ENCODE results near the gene MOCS2. TPM values are rescaled to one million over a fixed set of nuclear protein-coding genes. Genes with fewer than 3 reads are reported as not detected.

Gene MOCS2
- total and polyA plus RNA-seq, 10 of the 15 experiments (the other 5 are each of a cell fraction or from before 2014, with no cell fraction given) = 11.0 to 27.4 (median 22.5) TPM

GRCh38 chr5:53109443-53110127 lies at the start of gene MOCS2 (continued):
- TF ChIP-seq BCL3 (IDR thresholded peaks at IDR 0.05; ENCODE audit: borderline replicate concordance, insufficient read depth, low read depth, low read length, poor library complexity, severe bottlenecking) = peak; percentile 34
- TF ChIP-seq RELA (IDR thresholded peaks at IDR 0.05; ENCODE audit: borderline replicate concordance, partially characterized antibody) = peak; percentile 6
- no peak for TF ChIP-seq CBX3 (IDR thresholded peaks at IDR 0.05; ENCODE audit: borderline replicate concordance, low read depth)
- no peak for TF ChIP-seq SMARCA5 (IDR thresholded peaks at IDR 0.05)
- TF ChIP-seq RCOR1 (conservative IDR thresholded peaks at IDR 0.05; ENCODE audit: low read depth, low read length) = no peak
- no peak for TF ChIP-seq SMAD1 (IDR thresholded peaks at IDR 0.05; ENCODE audit: low read depth, partially characterized antibody)
- TF ChIP-seq POLR2A (IDR thresholded peaks at IDR 0.05; ENCODE audit: low read depth, low read length) = peak; percentile 97
- TF ChIP-seq, protein P1, sequence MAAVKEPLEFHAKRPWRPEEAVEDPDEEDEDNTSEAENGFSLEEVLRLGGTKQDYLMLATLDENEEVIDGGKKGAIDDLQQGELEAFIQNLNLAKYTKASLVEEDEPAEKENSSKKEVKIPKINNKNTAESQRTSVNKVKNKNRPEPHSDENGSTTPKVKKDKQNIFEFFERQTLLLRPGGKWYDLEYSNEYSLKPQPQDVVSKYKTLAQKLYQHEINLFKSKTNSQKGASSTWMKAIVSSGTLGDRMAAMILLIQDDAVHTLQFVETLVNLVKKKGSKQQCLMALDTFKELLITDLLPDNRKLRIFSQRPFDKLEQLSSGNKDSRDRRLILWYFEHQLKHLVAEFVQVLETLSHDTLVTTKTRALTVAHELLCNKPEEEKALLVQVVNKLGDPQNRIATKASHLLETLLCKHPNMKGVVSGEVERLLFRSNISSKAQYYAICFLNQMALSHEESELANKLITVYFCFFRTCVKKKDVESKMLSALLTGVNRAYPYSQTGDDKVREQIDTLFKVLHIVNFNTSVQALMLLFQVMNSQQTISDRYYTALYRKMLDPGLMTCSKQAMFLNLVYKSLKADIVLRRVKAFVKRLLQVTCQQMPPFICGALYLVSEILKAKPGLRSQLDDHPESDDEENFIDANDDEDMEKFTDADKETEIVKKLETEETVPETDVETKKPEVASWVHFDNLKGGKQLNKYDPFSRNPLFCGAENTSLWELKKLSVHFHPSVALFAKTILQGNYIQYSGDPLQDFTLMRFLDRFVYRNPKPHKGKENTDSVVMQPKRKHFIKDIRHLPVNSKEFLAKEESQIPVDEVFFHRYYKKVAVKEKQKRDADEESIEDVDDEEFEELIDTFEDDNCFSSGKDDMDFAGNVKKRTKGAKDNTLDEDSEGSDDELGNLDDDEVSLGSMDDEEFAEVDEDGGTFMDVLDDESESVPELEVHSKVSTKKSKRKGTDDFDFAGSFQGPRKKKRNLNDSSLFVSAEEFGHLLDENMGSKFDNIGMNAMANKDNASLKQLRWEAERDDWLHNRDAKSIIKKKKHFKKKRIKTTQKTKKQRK (IDR thresholded peaks at IDR 0.05; ENCODE audit: low read depth, low read length) = no peak
- TF ChIP-seq CHD2 (IDR thresholded peaks at IDR 0.05; ENCODE audit: borderline replicate concordance, low read depth, low read length) = no peak
- no peak for TF ChIP-seq YBX1 (IDR thresholded peaks at IDR 0.05)
- TF ChIP-seq CHD4 (IDR thresholded peaks at IDR 0.05) = no peak
- TF ChIP-seq POU2F2 (IDR thresholded peaks at IDR 0.05; ENCODE audit: borderline replicate concordance, low read depth, low read length) = no peak
- TF ChIP-seq, protein P2, sequence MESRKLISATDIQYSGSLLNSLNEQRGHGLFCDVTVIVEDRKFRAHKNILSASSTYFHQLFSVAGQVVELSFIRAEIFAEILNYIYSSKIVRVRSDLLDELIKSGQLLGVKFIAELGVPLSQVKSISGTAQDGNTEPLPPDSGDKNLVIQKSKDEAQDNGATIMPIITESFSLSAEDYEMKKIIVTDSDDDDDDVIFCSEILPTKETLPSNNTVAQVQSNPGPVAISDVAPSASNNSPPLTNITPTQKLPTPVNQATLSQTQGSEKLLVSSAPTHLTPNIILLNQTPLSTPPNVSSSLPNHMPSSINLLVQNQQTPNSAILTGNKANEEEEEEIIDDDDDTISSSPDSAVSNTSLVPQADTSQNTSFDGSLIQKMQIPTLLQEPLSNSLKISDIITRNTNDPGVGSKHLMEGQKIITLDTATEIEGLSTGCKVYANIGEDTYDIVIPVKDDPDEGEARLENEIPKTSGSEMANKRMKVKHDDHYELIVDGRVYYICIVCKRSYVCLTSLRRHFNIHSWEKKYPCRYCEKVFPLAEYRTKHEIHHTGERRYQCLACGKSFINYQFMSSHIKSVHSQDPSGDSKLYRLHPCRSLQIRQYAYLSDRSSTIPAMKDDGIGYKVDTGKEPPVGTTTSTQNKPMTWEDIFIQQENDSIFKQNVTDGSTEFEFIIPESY (IDR thresholded peaks at IDR 0.05) = no peak
- no peak for TF ChIP-seq SRF (IDR thresholded peaks at IDR 0.05; ENCODE audit: low read depth in 2 of 2, low read length in 2 of 2)
- 0 out of 2 replicates have a peak, but pooled peaks have one; percentile 33 for TF ChIP-seq RB1 (IDR thresholded peaks at IDR 0.05; ENCODE audit: borderline replicate concordance)
- no peak for TF ChIP-seq ESRRA (IDR thresholded peaks at IDR 0.05; ENCODE audit: low read length)
- TF ChIP-seq, protein P3, sequence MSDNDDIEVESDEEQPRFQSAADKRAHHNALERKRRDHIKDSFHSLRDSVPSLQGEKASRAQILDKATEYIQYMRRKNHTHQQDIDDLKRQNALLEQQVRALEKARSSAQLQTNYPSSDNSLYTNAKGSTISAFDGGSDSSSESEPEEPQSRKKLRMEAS (IDR thresholded peaks at IDR 0.05; ENCODE audit: low read depth, low read length) = peak; percentile 54; the same call in 1 of the 2 replicates
- TF ChIP-seq, protein P4, sequence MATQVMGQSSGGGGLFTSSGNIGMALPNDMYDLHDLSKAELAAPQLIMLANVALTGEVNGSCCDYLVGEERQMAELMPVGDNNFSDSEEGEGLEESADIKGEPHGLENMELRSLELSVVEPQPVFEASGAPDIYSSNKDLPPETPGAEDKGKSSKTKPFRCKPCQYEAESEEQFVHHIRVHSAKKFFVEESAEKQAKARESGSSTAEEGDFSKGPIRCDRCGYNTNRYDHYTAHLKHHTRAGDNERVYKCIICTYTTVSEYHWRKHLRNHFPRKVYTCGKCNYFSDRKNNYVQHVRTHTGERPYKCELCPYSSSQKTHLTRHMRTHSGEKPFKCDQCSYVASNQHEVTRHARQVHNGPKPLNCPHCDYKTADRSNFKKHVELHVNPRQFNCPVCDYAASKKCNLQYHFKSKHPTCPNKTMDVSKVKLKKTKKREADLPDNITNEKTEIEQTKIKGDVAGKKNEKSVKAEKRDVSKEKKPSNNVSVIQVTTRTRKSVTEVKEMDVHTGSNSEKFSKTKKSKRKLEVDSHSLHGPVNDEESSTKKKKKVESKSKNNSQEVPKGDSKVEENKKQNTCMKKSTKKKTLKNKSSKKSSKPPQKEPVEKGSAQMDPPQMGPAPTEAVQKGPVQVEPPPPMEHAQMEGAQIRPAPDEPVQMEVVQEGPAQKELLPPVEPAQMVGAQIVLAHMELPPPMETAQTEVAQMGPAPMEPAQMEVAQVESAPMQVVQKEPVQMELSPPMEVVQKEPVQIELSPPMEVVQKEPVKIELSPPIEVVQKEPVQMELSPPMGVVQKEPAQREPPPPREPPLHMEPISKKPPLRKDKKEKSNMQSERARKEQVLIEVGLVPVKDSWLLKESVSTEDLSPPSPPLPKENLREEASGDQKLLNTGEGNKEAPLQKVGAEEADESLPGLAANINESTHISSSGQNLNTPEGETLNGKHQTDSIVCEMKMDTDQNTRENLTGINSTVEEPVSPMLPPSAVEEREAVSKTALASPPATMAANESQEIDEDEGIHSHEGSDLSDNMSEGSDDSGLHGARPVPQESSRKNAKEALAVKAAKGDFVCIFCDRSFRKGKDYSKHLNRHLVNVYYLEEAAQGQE (IDR thresholded peaks at IDR 0.05; ENCODE audit: low read depth, low read length) = no peak
- TF ChIP-seq BACH1 (IDR thresholded peaks at IDR 0.05; ENCODE audit: borderline replicate concordance) = 0 out of 2 replicates have a peak, but pooled peaks have one; percentile 44
- TF ChIP-seq TBL1XR1 (IDR thresholded peaks at IDR 0.05; ENCODE audit: low read depth, low read length) = 0 out of 2 replicates have a peak, but pooled peaks have one; percentile 45
